Right renal cortex interstitium (tissue), 3 donors: ENCODE data around the gene PLEKHA3. TPM values are rescaled to one million over a fixed set of nuclear protein-coding genes. Genes with fewer than 3 reads are reported as not detected.

Experiments used
- DNase-seq, 3 donors: peaks; one replicate each; pipeline ENCODE4 v3.0.0-alpha.2; 2013; ENCODE audit warnings: low read depth in 3 of 3, low spot score in 2 of 3
- polyA plus RNA-seq, 3 donors: library from polyadenylated mRNA; unstranded; fragments of 120-200 nt; gene quantifications; one replicate each; pipeline ENCODE4 v1.2.1, GENCODE V29; 2013; ENCODE audit not compliant: insufficient read length in 3 of 3

PLEKHA3 gene
- polyA plus RNA-seq, 3 donors = 32.5 to 36.5 (median 34.3) TPM

- DNase-seq = peak; percentile 75 to 85 (median 76)
Measured at GRCh38 chr2:178478439-178479274, 1.6 kb upstream of the PLEKHA3 start, which contains the start of gene FKBP7. Gene FKBP7, minus strand, starts transcription at chr2:178478600. Its CDS starts 101 bp downstream, at chr2:178478499.

DNA sequence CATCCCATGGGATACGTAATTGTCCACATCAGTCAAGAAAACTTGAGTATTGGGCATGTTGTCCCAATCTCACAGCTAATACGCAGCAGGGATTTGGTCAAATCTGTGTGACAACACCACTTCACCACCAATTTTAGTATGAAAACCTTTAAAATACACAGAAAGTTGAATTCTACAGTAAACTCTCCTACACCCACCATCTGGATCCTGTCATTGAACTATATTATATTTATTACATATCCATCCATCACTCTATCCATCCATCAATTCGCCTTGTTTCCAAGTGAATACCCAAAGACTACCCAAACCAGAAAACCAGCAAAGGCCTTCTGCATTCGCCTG, 1.0 kb upstream of the PLEKHA3 start:
- DNase-seq = no peak

- no peak for DNase-seq
Measured at GRCh38 chr2:178479758-178480226, 465 bp upstream of the PLEKHA3 start.

DNA sequence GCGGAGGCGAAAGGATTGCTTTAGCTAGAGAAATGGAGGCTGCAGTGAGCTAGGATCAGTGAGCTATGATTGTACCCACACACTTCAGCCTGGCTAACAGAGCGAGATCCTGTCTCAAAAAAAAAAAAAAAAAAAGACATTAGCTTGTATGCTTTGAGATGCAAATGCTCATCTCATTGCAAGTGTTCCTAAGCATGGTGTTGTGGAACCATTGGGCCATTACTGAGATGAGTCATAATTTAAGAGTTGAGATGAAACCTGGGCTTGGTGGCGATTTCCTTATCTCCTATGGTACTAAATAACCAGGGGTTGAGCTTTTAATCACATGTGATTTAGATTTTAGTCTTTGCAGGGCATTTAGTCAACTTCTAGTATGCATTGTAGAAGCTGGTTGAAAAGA, 2.2 kb downstream of the PLEKHA3 start:
- DNase-seq = no peak

- no peak for DNase-seq
Measured at GRCh38 chr2:178484245-178485041, 4.2 kb downstream of the PLEKHA3 start.

GRCh38 chr2:178485356-178485755, 5.1 kb downstream of the PLEKHA3 start:
- no peak for DNase-seq

DNA sequence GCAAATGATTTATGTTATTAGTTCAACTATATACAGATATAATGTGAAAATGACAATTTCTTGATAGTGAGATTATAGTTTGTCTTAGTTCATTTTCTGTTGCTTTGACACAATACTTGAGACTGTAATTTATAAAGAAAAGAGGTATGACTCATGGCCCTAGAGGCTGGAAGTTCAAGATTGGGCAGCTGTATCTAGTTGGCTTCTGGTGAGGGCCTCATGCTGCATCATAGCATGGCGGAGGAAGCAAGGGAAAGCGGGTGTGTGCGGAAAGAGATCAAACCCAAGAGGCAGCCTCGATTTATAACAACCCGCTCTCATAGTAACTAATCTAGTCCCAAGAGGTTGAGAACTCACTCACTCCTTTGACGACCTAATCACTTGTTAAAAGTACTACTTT, 11.4 kb downstream of the PLEKHA3 start:
- DNase-seq = no peak

DNA sequence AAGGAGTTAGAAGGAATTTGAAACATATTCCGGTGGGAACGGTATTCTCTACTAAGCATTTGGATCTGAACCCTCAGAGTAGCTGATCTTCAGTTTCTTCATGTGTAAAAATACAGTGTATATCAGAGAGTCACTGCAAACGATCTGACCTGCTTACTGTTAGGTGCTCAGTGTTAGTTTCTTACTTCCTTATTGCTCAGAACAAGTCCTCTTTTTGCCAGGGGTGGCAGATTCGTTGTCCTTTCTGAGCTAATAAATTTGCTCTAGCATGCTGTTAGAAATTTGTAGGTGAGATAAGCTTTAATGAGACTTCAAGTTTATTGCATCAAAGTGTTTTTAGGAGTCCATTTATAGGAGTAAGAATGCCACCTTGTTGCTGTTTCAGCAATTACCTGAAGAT, 15.8 kb downstream of the PLEKHA3 start:
- DNase-seq = no peak

- no peak for DNase-seq
Measured at GRCh38 chr2:178498137-178498536, 17.9 kb downstream of the PLEKHA3 start.

DNA sequence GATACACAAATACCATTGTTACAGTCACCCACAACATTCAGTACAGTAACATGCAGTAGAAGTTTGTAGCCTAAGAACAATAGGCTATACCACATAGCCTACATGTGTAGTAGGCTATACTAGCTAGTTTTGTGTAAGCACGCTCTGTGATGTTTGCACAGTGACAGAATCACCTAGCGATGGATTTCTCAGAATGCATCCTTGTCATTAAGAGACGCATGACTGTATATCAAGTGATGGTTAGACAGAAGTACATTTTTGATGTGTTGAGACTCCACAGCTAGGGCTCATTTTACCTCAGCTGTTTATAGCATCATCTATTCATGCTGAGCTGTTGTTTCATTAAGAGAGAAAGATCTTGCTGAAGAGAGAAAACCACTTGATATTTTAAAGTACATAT, 19.4 kb downstream of the PLEKHA3 start:
- DNase-seq = no peak

- no peak for DNase-seq
Measured at GRCh38 chr2:178502751-178503150, 22.5 kb downstream of the PLEKHA3 start.

DNA sequence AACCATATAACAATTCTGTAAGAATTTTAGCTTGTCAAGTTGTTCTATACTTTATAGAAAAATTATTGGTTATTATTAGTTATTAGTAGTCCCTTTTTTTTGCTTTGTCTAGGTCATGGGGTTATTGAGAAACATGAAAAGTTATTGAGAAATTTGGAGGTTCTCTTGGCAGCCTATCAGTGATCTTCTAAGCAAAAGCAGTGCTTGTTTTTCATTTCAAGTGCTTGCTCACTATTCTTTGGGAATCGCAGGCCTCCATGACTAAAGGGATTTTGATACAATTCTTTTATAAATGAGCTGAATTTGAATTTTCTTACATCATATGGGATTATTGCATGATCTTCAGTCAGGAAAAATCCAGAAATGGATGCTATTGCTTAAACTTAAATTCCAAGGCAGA, 25.8 kb downstream of the PLEKHA3 start:
- DNase-seq = no peak

- DNase-seq = no peak
Measured at GRCh38 chr2:178506524-178506923, 26.3 kb downstream of the PLEKHA3 start.

DNA sequence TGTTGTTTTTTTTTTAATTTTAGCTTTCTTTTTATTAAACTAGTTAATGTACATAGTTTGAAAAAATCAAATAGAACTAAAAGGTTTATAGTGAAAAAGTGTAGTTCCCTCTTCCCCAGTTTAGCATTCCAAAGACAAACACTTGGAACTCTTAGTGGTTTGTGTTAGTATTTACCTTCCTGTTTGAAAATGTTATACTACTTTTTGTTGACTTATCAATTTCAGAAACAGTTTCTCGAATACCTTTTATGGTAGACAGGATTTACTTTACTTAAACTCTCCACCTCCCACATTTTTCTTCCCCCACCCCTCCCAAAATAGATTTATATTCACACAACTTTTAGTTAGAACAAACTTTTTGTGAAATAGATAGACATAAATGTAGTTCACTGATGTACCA, 26.7 kb downstream of the PLEKHA3 start:
- no peak for DNase-seq

DNA sequence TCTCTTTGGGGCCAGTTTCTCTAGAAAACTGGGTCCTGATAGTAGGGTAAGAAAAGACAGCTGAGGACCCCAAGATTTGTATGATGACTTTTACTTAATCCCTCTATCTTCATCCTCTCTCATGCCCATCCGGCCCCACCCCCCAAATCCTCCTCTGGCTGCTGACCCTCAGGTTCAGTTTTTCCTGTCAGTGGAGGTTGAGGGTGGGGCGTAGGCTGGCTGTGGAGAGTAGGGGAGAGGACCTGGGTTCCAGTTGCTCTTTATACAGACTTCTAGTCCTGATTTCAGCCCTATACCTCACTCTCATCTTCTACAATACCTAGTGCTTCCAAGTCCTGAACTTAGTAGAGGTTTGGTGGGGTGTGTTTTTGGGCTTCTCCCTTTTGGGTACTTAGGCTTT, 28.4 kb downstream of the PLEKHA3 start:
- DNase-seq = no peak

GRCh38 chr2:178510384-178510783, 30.1 kb downstream of the PLEKHA3 start:
- DNase-seq = no peak

- DNase-seq = no peak
Measured at GRCh38 chr2:178512484-178512883, 32.2 kb downstream of the PLEKHA3 start.

DNA sequence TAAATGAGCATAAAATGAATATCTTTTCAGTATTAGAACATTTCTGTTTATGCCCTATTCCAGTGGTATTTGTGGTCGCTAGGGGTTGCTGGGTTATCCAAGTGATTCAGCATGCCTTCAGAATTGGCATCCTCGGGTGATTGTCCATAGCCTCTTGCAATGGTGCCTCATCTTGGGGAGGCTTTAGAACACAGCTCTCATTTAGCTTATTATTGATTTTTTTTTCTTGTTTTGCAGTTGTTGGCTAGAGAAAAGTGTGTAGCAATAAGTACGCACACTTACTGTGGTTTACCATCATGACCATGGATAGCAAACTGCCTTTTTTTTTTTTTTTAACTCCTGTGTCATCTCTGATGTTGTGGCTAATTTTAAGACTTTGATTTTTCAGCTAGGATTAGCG, 33.6 kb downstream of the PLEKHA3 start:
- no peak for DNase-seq

- no peak for DNase-seq
Measured at GRCh38 chr2:178514664-178515063, 34.4 kb downstream of the PLEKHA3 start.

- DNase-seq = no peak
Measured at GRCh38 chr2:178517496-178517895, 37.2 kb downstream of the PLEKHA3 start.

DNA sequence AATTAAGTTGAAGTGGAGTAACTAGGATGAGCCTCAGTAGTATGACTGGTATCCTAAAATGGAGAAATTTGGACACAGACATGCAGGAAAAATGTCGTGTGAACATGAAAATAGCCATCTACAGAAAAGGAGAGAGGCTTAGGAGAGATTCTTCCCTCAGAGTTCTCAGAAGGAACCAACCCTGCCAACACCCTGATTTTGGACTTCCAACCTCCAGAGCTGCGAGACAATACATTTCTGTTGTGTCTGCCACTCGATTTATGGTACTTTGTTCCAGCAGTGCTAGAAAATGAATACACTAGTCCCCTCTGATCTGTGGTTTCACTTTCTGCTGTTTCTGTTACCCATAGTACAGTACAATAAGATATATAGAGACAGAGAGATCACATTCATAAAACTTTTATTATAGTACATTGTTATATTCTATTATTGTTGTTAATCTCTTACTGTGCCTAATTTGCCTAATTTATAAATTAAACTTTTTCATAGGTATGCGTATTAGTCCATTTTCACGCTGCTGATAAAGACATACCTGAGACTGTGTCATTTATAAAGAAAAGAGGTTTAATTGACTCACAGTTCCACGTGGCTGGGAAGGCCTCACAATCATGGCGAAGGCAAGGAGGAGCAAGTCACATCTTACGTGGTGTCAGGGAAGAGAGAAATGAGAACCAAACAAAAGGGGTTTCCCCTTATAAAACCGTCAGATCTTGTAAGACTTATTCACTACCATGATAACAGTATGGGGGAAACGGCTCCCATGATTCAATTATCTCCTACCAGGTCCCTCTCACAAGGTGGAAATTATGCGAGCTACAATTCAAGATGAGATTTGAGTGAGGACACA, 41.3 kb downstream of the PLEKHA3 start:
- DNase-seq = no peak
